HepG2 (cell line): Measurements from ENCODE around the gene CLK4. TPM values are rescaled to one million over a fixed set of nuclear protein-coding genes. Genes with fewer than 3 reads are reported as not detected.

Source experiments
- ARHGAP35 ChIP-seq: sonication (generic); formaldehyde crosslinking; IDR thresholded peaks from 2 replicates; pipeline ENCODE4 v1.9.0; 2022; ENCODE audit warnings: mild to moderate bottlenecking, inconsistent platforms, moderate library complexity, missing genetic modification reagents, borderline replicate concordance
- ATF6 ChIP-seq: sonication (generic); formaldehyde crosslinking; conservative IDR thresholded peaks from 2 replicates; pipeline ENCODE4 v1.4.0; 2020; ENCODE audit warnings: missing genetic modification reagents
- E2F2 ChIP-seq: sonication (generic); formaldehyde crosslinking; IDR thresholded peaks from 2 replicates; pipeline ENCODE4 v1.4.0; 2020; ENCODE audit warnings: missing genetic modification reagents, borderline replicate concordance
- EEA1 ChIP-seq: sonication (generic); formaldehyde crosslinking; IDR thresholded peaks from 2 replicates; pipeline ENCODE4 v1.5.1; 2020; ENCODE audit warnings: mild to moderate bottlenecking, missing genetic modification reagents, borderline replicate concordance
- HHEX ChIP-seq: IDR thresholded peaks from 2 replicates; pipeline ENCODE4 v1.6.1; 2016; ENCODE audit warnings: control low read depth
- HMGXB3 ChIP-seq: sonication (generic); formaldehyde crosslinking; IDR thresholded peaks from 2 replicates; pipeline ENCODE4 v1.4.0; 2020; ENCODE audit warnings: missing genetic modification reagents, borderline replicate concordance
- NFAT5 ChIP-seq: sonication (generic); formaldehyde crosslinking; IDR thresholded peaks from 2 replicates; pipeline ENCODE4 v1.4.0; 2020; ENCODE audit warnings: missing genetic modification reagents
- ONECUT2 ChIP-seq: sonication (generic); formaldehyde crosslinking; IDR thresholded peaks from 2 replicates; pipeline ENCODE4 v1.4.0; 2020; ENCODE audit warnings: missing genetic modification reagents
- PRDM15 ChIP-seq: sonication (generic); formaldehyde crosslinking; IDR thresholded peaks from 2 replicates; pipeline ENCODE4 v1.4.0; 2020; ENCODE audit warnings: missing genetic modification reagents
- ZNF329 ChIP-seq: sonication (generic); formaldehyde crosslinking; IDR thresholded peaks from 2 replicates; pipeline ENCODE4 v1.9.0; 2021; ENCODE audit warnings: low read depth, mild to moderate bottlenecking, missing genetic modification reagents
- polyA plus RNA-seq, 8 experiments: library from polyadenylated mRNA; depleted of rRNA in 3 of 8; stranded (reverse) in 7 of 8; unstranded in 1 of 8; fragments of >200 nt; fragmentation: Illumina TruSeq in 4 of 8; extraction: Trizol in 4 of 8; gene quantifications; 2 replicates each; pipeline versions ENCODE4 v1.2.1 to v1.2.3, GENCODE V29; 2011 to 2016; ENCODE audit warnings: low read depth in 4 of 8, missing spikeins in 1 of 8, mixed read lengths in 1 of 8; ENCODE audit not compliant: insufficient read depth in 1 of 8
- total RNA-seq, 5 experiments: library from RNA; depleted of rRNA; stranded (reverse); fragments of >200 nt; fragmentation: Illumina TruSeq; extraction: Trizol; gene quantifications; 2 replicates each; pipeline ENCODE4 v1.2.3, GENCODE V29; 2016; ENCODE audit warnings: low read depth in 1 of 5

CLK4 gene
- total and polyA plus RNA-seq, 2 of the 13 experiments (the other 11 are each of a cell fraction or from before 2014, with no cell fraction given) = 17.7 to 18.4 TPM

GRCh38 chr5:178626484-178627258, at the start of gene CLK4 (continued):
- TF ChIP-seq ZNF329 (CRISPR knock-in tag) (0 out of 2 replicates have a peak, but pooled peaks have one; percentile 10), E2F2 (CRISPR knock-in tag) (peak; percentile 79; the same call in 1 of the 2 replicates), NFAT5 (peak; percentile 82), PRDM15 (CRISPR knock-in tag) (peak; percentile 53; the same call in 1 of the 2 replicates), ATF6 (CRISPR knock-in tag) (no peak), ARHGAP35 (CRISPR knock-in tag) (peak; percentile 60; the same call in 1 of the 2 replicates), ONECUT2 (CRISPR knock-in tag) (no peak), EEA1 (peak; percentile 87; the same call in 1 of the 2 replicates), HMGXB3 (CRISPR knock-in tag) (peak; percentile 36; the same call in 1 of the 2 replicates), HHEX (CRISPR knock-in tag) (no peak)
